NCI-H1930 (cell line): Measurements from ENCODE around the gene SYTL1.

ENCODE experiments used
- DNase-seq, 2 experiments: peaks; one replicate each; lab custom pipeline; 2025; lab: John Stamatoyannopoulos, UW

SYTL1 gene

DNA sequence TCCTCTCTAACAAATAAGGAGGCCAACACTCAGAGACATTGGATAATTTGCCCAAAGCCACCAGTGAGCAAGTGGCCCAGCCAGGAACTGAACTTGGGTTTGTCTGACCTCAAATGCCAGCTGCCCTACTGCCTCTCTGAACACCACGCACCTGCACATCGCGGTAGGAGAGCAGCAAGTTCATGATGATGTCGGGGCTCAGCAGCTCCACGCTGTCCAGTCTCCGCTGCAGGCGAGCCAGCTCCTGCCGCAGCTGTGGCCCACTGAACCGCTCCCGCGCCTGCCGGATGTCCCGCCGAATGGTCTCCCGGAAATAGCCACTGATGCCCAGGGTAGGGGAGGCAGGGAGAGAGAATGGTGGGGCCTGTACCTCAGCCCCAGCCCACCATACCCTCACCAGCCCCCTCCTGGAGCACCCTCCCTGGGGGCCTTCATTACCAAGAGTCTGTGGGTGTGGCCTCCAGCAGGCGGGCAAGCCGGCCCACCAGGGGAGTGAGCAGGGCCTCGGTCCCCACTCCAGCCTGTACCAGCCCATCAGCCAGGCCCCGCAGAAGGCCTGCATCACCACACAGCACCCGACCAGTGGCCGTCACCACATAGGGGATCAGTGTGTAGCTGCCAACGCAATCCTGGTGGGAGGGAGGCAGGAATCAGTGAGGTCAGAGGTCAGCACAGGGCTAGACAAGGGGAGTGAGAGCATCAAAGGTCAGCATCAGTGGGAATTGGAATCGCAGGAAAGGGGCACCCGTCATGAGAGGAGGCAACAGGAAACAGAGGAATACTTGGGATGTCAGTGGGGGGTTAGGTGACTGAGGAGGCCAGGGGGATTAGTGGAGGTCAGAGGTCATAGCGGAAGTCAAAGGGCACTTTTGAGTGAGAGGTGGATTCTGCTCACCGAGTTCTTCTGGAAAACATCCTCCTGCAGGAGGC, 22.2 kb downstream of the SYTL1 start:
- no peak for DNase-seq

DNA sequence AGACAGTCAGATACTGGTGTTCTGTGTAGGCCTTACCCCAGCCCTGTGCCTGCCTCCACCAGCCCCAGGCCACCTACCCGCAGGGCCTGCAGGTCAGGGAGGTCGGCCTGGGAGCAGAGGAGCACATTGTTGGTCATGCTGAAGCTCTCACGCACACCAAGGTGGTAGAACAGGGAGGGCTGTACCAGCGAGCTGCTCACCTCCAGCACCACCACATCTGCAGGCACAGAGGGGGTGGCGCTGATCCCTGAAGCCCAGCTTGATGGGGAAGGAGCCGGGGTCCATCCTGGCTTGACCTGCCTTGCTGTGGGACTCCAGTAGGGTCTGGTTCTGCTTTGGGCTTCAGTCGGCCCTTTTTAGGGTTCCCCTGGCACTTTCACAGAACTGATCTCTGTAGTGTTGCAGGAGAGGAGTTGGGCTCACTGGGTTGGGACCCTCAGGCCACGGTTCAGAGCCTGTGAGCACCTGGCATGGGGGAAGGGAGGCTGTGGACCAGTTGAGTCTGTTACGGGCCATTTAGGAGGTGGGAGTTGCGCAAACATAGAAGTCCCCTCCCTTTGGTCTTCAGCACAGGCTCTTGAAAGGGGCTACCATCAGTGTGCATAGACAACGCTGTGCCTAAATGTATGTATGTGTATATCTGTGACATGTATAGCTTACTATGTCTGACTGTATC, 23.0 kb downstream of the SYTL1 start:
- DNase-seq = no peak

DNA sequence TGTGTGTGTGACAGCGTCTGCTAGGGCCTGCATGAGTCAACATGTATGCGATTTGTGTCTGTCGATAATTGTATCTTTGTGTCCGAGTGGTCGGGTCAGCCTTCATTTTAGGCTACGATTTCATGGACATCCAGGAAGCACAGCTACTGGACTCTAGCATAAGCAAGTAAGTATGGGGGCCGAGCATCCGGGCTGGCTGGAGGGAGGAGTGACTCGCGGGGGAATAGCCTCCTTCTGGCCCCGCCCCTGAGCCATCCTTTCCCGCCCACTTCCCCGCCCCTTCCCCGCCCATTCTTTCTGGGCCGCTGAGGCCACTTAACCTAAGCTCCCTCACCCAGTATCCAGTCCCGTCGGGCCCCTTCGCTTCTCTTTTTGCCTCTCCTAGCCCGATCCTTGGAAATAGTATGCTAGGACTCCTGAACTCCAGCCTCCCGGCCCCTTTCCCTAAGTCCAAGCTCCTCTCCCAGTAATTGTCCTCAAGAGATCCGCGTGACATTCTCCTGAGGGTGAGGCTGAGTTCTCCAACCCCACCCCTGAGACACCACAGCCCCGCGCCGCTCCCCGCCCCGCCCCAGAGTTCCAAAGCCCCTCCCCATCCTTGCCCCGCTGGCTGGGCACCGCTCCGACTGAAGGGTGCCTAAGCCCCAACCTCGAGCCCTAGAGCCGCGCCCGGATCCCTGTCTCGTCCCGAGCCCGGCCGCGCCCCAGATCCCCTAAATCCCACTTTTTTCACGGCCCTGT, 23.7 kb downstream of the SYTL1 start:
- DNase-seq = peak; percentile 66 to 69

DNA sequence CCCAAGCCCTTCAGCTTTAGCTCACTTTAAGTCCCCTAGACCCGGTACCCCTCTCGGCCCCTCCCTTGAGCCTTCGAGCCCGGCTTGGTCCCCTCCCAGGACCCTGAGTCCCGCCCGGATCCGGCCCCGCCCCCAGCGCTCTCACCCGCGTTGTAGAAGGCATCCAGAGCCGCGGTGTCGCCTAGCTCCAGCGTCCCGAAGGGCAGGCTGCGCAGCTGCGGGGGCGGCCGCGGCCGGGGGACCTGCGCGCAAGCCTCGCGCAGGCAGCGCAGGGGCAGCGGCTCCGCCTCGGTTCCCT, 24.2 kb downstream of the SYTL1 start:
- peak; percentile 60 to 65 for DNase-seq

- DNase-seq = peak; percentile 53 to 68
Observed at GRCh38 chr1:27366411-27367159, 24.8 kb downstream of the SYTL1 start, which contains the start of gene MAP3K6. Gene MAP3K6, minus strand, starts transcription at chr1:27366961. Its CDS starts 364 bp downstream, at chr1:27366597.

GRCh38 chr1:27367160-27367650, 25.4 kb downstream of the SYTL1 start:
- DNase-seq = no peak

- no peak for DNase-seq
Observed at GRCh38 chr1:27368869-27369582, 27.2 kb downstream of the SYTL1 start.

DNA sequence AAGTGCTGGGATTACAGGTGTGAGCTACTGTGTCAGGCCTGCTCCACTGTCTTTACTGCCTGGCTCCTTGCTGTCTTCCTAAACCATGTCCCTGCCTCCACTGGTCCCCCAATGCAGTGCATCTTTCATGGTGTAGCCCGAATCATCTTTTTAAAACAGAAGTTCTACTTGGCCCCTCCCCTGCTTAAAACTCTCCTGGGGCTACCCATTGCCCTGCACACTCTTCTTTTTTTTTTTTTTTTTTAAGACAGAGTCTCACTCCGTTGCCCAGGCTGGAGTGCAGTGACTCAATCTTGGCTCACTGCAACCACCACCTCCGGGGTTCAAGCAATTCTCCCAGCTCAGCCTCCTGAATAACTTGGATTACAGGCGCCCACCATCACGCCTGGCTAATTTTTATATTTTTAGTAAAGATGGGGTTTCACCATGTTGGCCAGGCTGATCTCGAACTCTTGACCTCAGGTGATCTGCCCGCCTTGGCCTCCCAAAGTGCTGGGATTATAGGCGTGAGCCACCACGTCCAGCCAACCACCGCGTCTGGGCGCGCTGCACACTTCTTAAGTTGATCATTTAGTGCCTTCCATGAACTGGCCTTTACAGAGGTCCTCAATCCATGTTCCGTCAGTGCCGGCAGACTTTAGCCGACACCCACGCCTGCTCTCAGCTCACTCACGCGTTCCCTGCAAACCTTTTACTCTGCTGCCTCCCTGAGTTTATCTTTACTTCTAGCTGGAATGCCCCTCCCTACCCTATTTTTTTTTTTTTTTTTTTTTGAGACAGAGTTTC, 30.4 kb downstream of the SYTL1 start:
- no peak for DNase-seq

GRCh38 chr1:27372808-27373690, 31.2 kb downstream of the SYTL1 start:
- no peak for DNase-seq

DNA sequence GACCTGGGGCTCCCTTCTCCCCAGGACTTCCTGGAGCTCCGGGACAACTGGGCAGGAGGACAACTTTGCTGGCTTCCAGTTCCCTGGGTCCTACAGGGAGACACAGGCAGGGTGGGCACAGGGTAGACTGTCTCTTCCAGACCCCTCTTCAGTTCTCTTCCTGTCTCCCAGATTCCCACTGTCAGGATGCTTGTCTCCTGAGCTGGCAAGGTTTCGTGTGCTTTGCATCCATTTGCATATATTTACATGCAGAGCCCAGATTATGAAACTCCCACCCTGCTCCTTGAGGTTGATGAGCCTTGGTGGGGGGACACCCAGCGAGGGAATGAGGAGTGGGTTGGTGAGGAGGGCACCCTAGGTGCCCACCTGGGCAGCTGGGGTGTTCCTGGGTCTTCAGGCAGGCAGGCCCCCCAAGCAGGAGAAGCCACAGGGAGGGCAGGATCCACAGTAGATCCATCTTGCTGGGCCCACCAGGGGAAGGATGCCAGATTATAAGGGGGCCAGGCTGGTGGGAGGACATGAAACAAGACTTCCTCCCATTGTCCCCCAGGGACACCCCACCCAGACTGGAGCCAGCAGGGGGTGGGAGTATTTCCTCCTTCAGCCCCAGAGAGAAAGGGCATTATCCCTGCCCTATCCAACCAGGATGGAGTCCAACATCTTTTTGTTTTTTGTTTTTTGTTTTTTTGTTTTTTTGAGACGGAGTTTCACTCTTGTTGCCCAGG, 32.7 kb downstream of the SYTL1 start, which contains the start of gene FCN3:
FCN3 (minus strand) TSS at position 463 of the 725 bp plus-strand sequence; CDS start at position 457, 6 bp downstream.
- no peak for DNase-seq

GRCh38 chr1:27377760-27378495, 36.1 kb downstream of the SYTL1 start:
- DNase-seq = no peak

- DNase-seq = no peak
Observed at GRCh38 chr1:27379564-27380122, 37.8 kb downstream of the SYTL1 start.

GRCh38 chr1:27380224-27380623, 38.4 kb downstream of the SYTL1 start:
- no peak for DNase-seq

DNA sequence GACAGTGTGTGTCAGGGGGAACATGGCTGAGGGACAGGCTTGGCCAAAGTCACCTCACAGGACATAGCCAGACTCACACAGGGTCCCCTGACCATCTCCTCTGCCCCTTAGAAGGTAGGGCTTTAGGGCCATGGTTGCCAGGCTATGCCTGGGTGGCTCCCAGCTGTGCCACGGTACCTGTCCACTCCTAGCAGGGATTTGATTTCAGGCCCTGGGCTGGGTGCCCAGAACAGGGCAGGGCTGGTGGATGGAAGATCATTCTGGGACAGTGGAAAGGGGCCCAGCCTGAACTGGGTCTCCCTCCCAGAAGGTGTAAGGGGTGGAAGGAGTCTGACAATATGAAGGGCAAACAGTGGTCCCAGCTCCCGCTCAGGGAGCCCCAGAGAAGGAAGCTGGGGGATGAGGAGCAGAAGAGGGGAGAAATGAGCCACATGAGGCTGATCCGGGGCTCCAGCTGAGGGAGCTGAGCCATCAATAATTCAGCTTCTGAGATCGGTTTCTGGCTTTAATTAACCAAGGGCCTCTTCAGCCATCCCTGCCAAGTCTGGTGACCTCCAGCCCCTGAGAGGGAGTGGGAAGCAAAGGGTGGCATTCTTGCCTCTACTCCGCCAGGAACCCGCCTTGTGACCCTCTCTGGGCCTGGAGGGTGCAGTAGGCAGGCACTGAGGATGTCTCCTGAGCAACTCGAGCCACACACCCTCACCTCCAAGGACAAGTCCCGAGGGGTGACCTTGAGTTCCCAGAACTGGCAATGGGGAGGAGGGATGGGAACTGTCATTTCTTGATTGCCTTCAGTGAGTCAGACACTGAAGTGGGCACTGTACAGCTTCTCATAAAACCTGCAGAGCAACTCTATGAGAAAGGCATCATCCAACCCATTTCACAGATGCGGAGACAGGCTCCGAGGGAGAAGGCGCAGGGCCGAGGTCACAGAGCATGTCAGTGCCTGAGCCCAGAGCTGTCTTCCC, 39.2 kb downstream of the SYTL1 start:
- no peak for DNase-seq

DNA sequence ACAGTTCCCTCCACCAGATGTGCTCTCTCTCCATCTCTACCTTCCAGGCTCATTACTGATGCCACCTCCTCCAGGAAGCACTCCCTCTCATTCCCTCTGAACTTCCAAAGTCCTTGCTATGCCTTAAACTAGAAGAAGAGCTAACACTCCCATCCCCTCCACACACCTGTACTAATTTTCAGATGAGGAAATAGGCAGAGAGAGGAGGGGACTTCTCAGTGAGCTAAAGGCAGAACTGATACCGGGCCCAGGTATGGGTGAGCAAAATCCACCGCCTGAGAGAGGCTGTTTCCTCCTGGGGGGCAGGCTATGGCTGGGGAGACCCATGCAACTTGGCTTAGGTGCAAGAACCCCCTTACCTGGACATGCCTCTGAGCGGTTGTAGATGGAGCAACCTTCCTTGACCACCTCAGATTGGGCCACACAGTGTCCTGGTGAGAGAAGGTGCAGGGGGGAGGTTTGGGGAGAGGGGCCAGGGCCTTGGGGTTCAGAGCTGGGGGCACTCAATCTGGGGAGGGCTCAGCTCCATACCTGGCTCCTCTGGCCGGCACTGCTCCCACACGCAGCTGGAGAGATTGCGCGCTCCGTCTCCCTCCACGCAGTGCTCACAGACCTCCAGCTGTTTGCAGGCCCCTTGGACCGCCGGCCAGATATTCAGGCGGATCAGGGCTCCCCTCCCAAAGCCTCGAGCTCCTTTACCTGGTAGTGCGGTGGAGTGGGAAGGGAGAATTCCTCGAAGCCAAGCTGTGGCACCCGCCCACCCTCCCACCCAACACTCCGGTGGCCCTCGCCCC, 40.3 kb downstream of the SYTL1 start:
- DNase-seq = no peak
